Stimulated activated CD4-positive, alpha-beta T cell treated with anti-CD3 and anti-CD28 coated beads, TNF-alpha, amount 100 ng/mL, for 24 hours (primary cell): ENCODE results near the gene AK8.

ENCODE experiments used
- DNase-seq, 3 experiments: peaks; one replicate each; pipeline ENCODE4 v3.0.0-alpha.2; 2020; ENCODE audit warnings: low read depth in 3 of 3

AK8 gene

GRCh38 chr9:132887181-132888120 is 9.4 kb upstream of the AK8 start:
- no peak for DNase-seq

- DNase-seq: no peak
Measured at GRCh38 chr9:132886334-132886725, 8.2 kb upstream of the AK8 start.

GRCh38 chr9:132885720-132886333 is 7.7 kb upstream of the AK8 start:
- DNase-seq: no peak

- no peak for DNase-seq
Measured at GRCh38 chr9:132883349-132884294, 5.5 kb upstream of the AK8 start.

- DNase-seq: no peak
Measured at GRCh38 chr9:132882616-132883015, 4.5 kb upstream of the AK8 start.

GRCh38 chr9:132881826-132882225 is 3.7 kb upstream of the AK8 start:
- DNase-seq: no peak

- no peak for DNase-seq
Measured at GRCh38 chr9:132880324-132880661, 2.2 kb upstream of the AK8 start.

GRCh38 chr9:132879457-132880323 is 1.6 kb upstream of the AK8 start:
- DNase-seq: no peak

- DNase-seq: peak in 1 of 3 experiments; percentile 37
Measured at GRCh38 chr9:132878695-132879456, 792 bp upstream of the AK8 start, which contains the start of gene SPACA9. SPACA9 (plus strand) TSS chr9:132878898; CDS start chr9:132883948, 5,050 bp downstream.

GRCh38 chr9:132877458-132877823 is 643 bp downstream of the AK8 start:
- no peak for DNase-seq

GRCh38 chr9:132876849-132877248 is 1.2 kb downstream of the AK8 start:
- DNase-seq: no peak

GRCh38 chr9:132875159-132875558 is 2.9 kb downstream of the AK8 start:
- DNase-seq: no peak

GRCh38 chr9:132873403-132873802 is 4.7 kb downstream of the AK8 start:
- no peak for DNase-seq

- no peak for DNase-seq
Measured at GRCh38 chr9:132869266-132869665, 8.8 kb downstream of the AK8 start.

- DNase-seq: no peak
Measured at GRCh38 chr9:132866898-132867297, 11.2 kb downstream of the AK8 start.

- no peak for DNase-seq
Measured at GRCh38 chr9:132864691-132865090, 13.4 kb downstream of the AK8 start.

GRCh38 chr9:132864277-132864676 is 13.8 kb downstream of the AK8 start:
- no peak for DNase-seq

GRCh38 chr9:132863096-132863495 is 15.0 kb downstream of the AK8 start:
- DNase-seq: no peak

GRCh38 chr9:132862533-132862932 is 15.6 kb downstream of the AK8 start:
- DNase-seq: no peak

- DNase-seq: no peak
Measured at GRCh38 chr9:132861666-132862065, 16.4 kb downstream of the AK8 start.
